NK-92 treated with Interleukin-12 subunit alpha and Interleukin-12 subunit beta, amount 100 ng/mL, for 24 hours (cell line): Measurements from ENCODE around the gene CFAP46.
"Not testable (repeated sequence)": the region's sequence is repeated elsewhere in the genome, so short reads cannot be mapped to it uniquely, and the experiment has no call there.

Experiments used
- DNase-seq: peaks from one replicate; lab custom pipeline; 2025; lab: John Stamatoyannopoulos, UW

CFAP46 gene

DNA sequence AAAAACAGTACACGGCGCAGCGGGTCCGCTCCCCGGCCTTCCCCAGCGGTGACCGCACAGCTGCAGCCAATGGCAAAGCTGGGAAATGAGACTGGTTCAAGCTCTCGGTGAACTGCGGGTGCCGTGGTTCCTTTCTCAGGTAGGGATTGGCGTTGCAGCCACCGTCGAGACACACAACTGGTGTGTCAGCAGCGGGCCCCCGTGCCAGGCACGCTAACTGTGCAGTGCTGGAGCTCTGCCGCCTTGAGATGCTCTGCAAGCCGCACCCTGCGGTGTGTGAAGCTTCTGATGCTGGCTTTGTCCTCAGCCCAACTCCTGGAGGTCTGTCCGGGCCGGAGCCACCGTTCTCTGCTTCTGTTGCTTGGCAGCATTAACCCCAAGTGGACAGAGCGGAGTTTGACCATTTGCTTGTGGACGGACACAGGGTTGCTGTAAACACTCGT is 135.8 kb downstream of the CFAP46 start:
- DNase-seq, result no peak

DNA sequence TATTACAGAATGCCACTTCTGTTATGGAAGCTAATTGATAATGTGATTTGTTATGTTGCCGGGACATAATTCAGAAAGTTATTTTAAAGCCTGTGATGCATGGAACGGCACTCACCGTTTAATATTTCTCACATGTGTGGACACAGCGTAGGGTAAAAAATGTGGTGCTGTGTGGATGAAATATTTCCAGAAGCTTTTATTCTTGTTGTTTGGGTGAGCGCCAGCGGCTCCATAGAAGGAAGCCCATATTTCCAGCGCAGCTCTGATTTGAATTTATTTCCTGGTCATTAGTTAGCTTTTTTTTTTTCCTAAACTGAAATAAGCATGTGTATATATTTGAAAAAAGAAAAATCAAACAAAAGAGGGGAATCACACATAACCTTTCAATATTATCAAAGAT is 136.3 kb downstream of the CFAP46 start:
- no peak for DNase-seq

DNA sequence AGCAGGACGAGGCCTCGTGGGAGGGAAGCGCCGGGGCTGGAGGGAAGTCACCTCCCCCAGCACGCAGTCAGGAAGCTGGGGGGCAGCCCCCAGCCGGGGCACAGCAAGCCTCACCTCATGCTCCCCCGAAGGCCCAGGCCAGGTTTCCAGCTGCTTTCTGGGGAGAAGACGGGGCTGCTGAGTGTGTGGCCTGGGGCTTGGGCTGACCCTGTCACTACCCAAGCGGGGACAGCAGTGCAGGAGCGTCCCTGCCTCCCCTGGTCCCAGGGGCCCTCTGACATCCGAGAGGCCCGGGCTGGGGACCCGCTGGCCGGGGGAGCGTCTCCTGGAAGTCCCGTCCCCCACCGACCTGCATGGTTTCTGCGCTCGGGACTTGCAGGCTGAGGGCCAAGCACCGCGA is 136.8 kb downstream of the CFAP46 start:
- DNase-seq, result no peak

DNA sequence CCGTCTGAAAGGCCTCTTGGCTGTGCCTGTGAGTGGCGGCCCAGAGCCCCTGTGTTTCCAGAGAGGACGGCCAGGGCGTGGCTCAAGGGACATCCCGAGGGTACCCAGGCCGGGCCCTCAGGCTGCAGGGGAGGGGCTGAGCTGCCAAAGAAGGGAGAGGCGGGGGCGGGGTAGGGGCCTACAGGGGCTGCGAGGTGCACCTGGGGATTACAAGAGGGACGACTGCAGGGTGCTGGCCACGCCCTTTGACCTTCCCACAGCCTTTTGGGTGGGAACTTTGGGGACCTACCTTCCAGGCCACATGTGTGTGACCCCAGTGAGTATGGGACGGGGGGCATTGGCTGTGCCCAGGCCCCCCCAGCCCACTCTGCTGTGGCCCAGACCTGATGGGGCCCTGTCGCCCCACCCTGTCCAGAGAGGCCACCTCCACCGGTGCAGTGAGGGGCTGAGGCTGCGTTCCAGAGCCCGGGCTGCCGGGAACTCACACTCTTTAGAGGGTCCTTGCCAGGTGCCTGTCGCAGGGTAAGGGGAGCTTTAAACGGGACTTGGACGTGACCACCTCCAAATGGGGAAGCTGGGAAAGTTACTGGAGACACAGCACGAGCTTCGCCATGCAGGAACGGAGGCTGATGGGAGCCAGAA is 137.5 kb downstream of the CFAP46 start:
- DNase-seq, result no peak

DNA sequence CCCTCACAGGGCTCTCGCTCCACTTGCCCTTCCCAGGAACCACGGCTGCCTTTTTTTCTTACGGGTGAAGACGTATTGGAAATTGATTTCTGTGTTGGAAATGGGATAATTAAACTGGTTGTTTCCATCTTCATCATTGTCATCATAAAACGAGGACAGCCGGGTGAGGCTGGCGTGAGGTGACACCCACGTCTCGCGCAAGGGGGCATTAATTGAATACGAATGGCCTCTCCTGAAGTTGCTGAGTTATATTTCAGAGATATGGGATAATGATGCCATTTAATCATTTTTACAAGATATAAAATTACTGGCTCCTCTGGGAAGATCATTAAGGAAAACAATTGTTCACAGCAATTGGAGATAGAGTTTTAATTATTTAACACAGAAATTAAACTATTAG is 138.1 kb downstream of the CFAP46 start:
- DNase-seq, result no peak

DNA sequence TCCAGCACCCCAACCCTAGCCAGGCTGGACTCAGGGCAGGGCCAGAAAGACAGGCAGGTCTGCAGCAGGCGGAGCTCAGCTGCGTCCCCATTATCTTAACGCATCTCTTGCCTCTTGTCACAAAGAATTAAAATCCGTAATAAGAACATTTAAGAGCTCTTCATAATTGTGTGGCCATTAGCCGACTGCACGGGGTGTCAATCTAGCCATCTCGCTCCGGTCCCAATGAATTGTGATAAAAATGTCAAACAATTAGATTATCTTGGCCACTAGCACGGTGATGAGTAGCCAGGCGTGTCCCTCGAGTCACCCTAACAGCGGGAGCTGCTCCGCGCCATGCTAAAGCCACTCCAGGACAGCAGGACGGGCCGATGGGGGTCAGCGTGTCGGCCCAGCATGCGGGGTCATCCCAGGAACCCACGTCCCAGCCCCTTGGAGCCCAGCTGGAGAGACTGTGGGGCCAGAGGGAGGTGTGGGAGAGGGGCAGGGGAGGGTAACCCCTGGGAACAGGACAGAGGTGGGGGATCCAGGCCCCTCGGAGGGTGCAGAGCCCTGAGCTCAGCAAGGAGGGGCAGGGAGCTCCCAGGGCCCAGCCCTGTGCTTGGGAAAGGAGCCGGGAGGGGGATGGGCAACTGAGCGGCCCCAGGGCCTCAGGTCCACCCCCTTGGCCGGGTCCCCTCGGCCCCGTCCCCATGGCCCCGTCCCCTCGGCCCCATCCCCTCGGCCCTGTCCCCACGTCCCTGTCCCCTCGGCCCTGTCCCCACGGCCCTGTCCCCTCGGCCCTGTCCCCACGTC is 138.8 kb downstream of the CFAP46 start:
- DNase-seq, result no peak

DNA sequence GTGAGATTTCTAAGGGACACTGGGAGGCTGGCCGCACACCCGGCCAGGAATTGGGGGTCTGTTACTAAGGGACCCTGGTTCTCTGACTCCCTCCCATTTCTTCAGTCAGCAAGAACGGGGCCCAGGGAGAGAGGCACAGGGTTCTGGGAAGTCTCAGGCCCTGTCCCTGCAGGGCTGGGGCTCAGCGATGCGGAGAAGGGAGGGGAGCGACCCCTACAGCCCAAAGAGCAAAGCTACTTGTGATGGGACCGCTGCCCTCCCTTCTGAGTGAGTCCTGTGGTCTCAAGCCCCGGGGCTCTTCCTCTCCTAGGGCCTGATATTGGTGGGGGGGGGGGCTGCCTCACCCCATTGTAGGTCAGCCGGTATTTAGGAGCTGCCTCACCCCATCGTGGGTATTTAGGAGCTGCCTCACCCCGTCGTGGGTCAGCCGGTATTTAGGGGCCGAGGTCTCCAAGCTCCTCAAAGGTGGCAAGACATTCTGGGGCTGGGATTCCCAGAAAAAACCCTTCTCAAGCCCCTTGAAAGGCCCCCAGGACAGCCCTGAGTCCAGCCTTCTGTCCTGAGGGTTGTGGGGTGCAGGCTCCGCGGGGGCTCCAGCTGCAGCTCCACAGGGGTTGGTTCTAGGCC is 139.6 kb downstream of the CFAP46 start:
- DNase-seq, result no peak

DNA sequence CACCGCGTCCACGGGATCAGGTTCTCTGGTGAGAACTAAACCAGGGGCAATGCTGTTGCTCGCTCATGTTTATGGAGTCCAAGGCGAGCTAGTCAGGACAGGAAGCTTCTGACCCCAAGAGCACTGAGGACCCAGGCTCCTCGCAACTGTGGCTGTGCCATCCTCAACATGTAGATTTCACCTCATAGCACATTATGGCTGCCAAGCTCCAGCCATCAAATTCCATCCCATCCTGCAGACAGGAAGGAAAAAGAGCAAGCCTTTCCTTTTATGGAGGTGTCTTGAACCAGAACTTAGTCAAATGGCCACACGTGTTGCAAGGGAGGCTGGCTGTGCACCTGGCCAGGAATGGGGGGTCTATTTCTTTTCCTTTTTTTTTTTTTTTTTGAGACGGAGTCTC is 140.3 kb downstream of the CFAP46 start:
- DNase-seq, result no peak

DNA sequence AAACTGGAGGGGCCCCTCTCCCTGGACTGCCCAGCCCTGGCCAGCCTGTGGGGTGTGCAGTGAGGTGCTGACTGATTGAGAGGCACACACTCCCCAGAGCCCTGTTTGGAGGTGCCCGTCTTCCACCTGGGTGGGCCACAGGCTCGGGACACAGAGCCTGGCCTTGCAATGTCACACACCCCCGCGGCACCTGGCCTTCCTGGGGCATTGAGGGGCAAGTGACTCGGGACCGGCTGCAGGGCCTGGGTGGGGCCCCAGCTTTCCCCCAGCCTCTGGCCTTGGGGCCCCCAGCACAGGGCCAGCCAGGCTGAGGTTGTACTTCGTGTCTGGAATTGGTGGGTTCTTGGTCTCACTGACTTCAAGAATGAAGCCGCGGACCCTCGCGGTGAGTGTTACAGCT is 142.5 kb downstream of the CFAP46 start:
- no peak for DNase-seq

DNA sequence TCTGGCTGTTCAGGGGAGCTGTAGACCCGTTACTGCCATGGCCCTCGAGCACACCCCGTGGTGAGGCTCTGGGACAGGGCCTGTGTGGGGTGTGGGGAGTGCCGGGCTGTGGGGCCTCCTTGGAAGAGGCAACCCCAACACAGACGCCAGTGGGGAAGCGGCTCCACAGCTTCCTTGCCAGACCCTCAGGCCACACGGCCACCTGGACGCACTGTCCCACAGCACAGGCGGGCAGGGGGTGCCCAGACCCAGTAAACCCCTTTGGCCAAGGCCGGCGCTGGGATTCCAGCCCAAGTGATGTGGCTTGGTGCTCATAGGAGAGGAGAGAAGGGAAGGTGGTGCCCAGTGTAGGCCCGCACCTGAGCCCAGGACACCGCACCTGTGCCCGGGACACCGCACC is 143.5 kb downstream of the CFAP46 start:
- no peak for DNase-seq

DNA sequence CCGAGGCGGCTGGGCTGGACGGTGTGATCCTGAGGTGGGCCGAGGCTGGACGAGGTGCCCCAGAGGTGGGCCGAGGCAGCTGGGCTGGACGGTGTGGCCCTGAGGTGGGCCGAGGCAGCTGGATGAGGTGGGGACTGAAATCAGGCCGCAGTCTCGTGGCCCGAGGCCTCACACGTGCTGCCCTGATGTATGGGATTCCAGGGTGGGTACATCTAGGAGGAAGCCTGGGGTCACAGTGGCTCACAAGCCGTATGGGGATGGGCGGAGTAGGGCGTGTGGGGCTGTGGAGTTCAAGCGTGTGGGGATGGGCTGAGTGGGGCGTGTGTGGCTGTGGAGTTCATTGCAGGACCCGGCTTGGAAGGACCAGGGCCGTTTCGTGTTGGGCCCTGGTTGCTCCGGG is 144.0 kb downstream of the CFAP46 start:
- DNase-seq, result no peak

DNA sequence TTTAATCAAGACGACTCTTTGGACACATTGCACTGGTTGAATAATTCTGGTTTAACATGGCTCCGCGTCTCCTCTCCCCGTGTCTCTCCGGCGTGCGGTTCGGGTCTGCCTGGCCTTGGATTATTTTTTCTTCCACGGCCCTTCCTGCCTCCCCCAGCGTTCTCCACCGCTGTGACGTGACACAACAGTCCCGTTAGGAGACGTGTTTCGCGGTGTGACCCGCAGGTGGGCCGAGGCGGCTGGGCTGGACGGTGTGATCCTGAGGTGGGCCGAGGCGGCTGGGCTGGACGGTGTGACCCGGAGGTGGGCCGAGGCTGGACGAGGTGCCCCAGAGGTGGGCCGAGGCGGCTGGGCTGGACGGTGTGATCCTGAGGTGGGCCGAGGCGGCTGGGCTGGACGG is 144.4 kb downstream of the CFAP46 start:
- not testable (repeated sequence) for DNase-seq

DNA sequence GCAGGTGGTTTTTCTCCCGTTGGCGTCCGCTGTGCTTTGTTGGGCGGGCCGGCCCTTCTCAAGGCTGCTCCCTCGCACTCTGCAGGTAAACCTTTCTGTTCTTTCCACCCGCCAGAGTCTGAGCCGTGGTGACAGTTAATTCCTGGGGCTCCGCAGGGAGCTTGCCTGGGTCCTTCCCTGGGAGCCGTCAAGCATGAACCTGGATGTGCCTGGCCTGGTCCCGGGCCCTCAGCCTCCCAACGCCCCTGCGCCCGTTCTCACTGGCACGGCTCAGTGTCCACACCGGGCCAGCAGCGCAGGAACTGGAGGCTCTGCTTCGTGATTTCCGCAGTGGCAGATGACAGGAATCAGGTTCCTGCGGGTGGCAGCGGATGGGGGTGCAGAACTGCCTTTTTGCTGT is 145.5 kb downstream of the CFAP46 start:
- DNase-seq, result no peak

DNA sequence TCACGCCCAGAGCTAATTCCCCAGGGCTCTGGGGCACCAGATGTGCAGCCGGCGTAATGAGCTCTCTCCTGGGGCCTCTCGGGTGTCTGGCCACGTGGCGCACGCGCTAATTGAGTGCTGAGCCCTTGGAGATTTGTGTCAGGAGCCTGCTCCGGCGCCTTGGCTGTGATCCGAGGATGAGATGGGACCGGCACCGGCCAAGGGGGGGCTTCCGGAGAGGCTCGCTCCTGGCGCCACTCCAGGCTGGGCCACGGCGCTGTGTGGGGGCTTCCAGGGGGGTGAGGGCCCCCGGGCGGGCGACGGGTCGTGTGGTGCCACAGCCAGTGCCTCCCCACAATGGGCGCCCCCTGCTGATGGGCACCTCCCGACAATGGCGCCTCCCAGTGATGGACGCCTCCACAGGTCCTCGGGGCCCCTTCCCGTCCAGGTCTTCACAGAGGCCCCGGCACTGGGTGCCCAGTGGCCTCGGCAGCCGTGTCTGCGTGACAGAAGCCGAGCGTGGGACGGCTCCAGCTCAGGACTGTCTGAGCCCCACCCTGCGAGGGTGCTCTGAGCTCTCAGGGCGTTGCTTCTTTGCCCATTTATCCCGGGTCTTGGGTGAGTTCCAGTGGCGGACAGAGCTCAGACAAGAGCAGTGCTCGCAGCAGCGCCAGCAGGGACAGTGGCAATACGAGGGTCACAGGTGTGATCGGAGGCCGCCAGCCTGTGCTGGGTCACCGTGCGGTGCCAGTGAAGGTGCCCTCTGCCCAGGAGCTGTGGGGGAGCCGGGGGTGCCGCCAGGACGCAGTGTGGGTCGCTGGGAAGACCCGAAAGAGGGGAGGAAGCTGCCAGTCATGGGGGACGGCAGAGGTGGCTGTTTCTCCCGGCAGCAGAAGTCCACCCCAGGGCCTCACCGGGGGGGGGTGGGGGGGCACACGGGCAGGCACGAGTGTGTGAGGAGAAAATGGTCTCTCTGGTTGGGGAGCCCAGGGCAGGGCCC is 148.2 kb downstream of the CFAP46 start:
- no peak for DNase-seq

DNA sequence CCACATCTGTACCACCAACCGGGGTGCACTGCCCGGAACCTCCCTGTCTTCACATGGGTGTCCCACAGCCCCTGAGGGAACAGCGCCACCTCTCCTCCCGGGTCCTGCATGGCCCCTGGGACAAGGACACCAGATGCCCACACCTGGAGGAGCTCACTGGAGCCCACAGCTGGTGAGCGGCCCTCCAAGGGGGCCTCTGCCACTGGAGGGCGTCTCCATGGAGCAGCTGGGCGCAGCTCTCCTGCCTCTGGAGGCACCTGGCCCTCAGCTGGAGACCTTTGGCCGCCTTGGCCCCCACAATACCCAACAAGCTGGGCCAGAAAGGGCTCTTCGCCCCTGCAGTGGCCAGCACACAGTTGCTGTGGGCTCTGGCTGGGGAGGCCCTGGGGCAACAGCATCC is 149.2 kb downstream of the CFAP46 start:
- no peak for DNase-seq

DNA sequence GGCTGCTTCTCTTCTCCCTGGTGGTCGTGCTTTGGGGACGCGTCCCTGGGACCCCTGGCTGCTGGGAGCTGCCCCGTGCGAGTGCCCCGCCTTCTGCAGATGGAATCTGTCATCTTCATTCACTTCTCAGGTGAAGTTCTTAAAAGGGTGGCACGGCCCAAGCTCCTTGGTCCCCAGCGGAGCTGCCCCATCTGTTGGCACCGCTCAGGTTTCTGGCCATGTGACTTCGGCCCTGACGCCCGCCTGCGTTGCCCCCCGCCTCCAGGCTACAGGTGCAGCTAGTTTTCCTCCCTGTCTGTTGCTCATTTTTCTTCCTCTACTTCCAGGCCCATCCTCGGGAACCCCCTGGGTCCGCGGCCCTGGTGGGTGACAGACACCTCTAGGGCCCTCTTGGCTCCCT is 149.6 kb downstream of the CFAP46 start:
- DNase-seq, result no peak

DNA sequence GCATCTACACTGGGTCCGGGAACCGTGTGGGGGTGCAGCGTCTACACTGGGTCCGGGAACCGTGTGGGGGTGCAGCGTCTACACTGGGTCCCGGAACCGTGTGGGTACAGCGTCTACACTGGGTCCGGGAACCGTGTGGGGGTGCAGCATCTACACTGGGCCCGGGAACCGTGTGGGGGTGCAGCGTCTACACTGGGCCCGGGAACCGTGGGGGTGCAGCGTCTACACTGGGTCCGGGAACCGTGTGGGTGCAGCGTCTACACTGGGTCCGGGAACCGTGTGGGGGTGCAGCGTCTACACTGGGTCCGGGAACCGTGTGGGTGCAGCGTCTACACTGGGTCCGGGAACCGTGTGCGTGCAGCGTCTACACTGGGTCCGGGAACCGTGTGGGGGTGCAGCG is 150.3 kb downstream of the CFAP46 start:
- not testable (repeated sequence) for DNase-seq

DNA sequence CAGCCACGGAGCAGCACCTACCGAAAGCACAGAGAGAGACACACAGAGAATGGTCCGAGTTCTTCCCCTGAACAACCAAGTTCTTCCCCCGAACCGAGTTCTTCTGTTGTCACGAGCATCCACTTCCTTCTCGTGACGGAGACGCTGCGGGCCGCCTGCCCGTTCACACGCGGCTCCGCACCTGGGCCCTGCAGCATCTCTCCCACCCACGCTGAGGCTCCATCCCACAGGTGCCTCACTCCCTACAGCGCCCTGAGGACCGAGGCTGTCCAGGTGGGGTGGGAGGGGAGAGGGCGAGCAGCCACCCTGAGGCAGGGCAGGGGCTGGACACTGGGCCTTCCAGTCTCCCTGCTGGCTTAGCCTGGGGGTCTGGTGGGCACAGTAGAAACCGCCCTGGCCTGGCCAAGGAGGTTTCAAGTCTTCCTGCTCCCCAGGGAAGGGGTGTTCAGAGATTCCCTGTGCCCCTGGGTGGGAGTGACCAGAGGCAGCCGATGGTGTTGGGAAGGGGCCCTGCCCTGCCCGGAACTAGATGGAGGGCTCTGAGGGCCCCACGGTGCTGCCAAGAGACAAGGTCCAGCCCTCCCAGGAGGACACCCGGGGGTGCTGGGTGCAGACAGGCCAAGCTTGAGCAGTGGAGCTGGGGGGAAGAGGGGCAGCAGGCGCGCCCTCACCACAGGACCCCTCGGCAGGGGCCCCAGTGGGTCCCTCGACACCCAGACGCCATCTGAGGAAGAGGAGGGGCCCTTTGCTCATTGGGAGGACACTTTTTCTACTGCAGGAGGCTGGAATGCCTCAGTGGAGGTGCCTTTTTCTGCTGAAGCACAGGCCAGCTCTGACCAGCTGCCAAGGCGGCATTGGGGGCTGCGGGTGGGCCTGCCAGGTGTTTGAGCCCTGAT is 151.2 kb downstream of the CFAP46 start:
- DNase-seq, result no peak

DNA sequence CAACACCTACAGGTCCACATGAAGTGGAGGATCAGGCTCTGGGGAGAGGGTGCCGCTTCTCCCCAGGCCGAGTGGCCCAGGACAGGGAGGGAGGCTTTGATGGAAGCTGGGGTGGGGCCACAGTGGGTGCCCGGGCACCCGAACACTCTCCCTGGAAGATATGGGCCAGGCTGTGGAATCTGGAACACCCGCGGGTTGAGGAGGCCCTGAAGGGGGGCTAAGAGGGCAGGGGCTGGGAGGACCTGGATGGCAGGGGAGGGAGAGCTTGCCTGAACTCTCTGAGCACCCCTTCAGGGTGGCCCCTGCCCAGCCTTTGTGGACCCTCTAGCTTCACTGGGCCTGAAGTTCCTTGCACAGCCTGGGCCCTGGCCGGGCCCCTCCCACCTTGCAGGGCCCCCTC is 151.9 kb downstream of the CFAP46 start:
- DNase-seq, result no peak

DNA sequence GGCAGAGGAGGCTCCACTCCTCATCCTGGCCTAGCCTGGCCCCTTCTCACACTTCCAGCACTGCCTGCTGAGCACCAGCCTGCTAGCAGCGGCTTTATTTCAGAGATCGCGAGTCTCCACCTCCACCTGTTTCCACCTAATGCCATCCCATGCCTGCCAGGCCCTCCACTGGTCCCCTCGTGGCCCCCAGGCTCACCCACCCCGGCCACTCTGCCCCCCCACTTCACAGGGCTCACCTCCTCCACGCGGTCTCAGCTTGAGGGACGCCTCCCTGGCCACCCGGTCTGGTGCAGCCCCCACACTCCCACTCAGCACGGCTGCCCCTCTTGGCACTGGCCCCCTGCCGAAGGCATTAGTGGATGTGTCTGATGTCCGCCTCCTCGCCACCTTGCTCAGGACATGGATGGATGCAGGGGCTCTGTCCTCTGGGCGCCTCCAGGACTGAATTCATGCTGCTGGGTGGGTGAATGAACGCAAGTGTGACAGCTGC is 152.7 kb downstream of the CFAP46 start:
- no peak for DNase-seq

DNA sequence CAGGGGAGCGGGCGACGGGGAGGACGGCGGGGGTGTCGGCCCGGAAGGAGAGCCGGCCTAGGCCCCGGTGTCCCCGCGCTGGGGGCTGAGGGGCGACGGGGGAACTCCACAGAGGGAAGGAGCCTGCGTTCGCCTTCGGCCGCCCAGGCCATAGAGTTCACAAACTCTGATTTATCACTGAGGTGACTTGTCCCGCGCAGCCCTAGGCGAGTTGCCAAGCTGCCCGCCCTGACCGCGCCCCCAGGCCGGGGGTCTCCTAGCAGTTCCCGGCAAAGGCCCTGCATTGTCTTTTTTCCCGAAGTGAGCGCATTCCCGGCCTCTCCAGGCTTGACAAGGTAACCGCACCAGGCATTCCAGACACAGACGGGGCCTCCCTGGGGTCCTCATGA is 153.5 kb downstream of the CFAP46 start:
- no peak for DNase-seq
